Measurements from ENCODE around the gene CALCA.

The CALCA gene

DNA sequence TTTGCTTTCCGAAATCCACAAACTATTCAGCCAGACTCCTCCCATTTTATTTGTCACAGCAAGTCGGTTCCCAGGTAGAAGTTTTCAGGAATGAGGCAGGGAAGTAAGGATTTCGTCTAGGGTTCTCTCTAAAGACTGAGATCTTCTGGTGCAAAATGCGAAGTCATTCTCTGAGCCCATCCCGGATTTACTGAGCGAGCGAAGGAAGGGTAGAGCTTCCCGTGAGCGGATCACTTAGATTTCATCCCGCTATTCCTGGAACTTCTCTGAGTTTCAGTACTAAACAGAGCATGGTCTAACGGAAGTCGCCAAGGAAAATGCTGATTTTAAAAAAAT is 3.1 kb upstream of the CALCA start:
- TF ChIP-seq, protein P1, sequence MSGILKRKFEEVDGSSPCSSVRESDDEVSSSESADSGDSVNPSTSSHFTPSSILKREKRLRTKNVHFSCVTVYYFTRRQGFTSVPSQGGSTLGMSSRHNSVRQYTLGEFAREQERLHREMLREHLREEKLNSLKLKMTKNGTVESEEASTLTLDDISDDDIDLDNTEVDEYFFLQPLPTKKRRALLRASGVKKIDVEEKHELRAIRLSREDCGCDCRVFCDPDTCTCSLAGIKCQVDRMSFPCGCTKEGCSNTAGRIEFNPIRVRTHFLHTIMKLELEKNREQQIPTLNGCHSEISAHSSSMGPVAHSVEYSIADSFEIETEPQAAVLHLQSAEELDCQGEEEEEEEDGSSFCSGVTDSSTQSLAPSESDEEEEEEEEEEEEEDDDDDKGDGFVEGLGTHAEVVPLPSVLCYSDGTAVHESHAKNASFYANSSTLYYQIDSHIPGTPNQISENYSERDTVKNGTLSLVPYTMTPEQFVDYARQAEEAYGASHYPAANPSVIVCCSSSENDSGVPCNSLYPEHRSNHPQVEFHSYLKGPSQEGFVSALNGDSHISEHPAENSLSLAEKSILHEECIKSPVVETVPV (CRISPR knock-in tag; IDR thresholded peaks at IDR 0.05): no peak
- TF ChIP-seq ZFP30 (CRISPR knock-in tag; IDR thresholded peaks at IDR 0.05) (no peak), CSDC2 (CRISPR knock-in tag; IDR thresholded peaks at IDR 0.05) (no peak), ISL1 (CRISPR knock-in tag; IDR thresholded peaks at IDR 0.05) (no peak), TOX (CRISPR knock-in tag; IDR thresholded peaks at IDR 0.05; ENCODE audit: borderline replicate concordance) (no peak), BACH2 (CRISPR knock-in tag; IDR thresholded peaks at IDR 0.05; ENCODE audit: borderline replicate concordance) (no peak), GLIS3 (CRISPR knock-in tag; IDR thresholded peaks at IDR 0.05) (no peak), TCF4 (CRISPR knock-in tag; IDR thresholded peaks at IDR 0.05; ENCODE audit: borderline replicate concordance) (no peak), ZC3H10 (CRISPR knock-in tag; IDR thresholded peaks at IDR 0.05) (no peak), ZNF70 (CRISPR knock-in tag; IDR thresholded peaks at IDR 0.05) (no peak), ARNTL (CRISPR knock-in tag; IDR thresholded peaks at IDR 0.05; ENCODE audit: borderline replicate concordance, low read depth) (no peak), SNAI2 (CRISPR knock-in tag; IDR thresholded peaks at IDR 0.05) (no peak), OSR1 (CRISPR knock-in tag; IDR thresholded peaks at IDR 0.05) (no peak), ZNF565 (CRISPR knock-in tag; conservative IDR thresholded peaks at IDR 0.05; ENCODE audit: low read depth) (no peak)
- TF ChIP-seq, protein P2, sequence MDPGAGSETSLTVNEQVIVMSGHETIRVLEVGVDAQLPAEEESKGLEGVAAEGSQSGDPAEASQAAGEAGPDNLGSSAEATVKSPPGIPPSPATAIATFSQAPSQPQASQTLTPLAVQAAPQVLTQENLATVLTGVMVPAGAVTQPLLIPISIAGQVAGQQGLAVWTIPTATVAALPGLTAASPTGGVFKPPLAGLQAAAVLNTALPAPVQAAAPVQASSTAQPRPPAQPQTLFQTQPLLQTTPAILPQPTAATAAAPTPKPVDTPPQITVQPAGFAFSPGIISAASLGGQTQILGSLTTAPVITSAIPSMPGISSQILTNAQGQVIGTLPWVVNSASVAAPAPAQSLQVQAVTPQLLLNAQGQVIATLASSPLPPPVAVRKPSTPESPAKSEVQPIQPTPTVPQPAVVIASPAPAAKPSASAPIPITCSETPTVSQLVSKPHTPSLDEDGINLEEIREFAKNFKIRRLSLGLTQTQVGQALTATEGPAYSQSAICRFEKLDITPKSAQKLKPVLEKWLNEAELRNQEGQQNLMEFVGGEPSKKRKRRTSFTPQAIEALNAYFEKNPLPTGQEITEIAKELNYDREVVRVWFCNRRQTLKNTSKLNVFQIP (CRISPR knock-in tag; IDR thresholded peaks at IDR 0.05; ENCODE audit: borderline replicate concordance, low read depth): no peak
- TF ChIP-seq, protein P3, sequence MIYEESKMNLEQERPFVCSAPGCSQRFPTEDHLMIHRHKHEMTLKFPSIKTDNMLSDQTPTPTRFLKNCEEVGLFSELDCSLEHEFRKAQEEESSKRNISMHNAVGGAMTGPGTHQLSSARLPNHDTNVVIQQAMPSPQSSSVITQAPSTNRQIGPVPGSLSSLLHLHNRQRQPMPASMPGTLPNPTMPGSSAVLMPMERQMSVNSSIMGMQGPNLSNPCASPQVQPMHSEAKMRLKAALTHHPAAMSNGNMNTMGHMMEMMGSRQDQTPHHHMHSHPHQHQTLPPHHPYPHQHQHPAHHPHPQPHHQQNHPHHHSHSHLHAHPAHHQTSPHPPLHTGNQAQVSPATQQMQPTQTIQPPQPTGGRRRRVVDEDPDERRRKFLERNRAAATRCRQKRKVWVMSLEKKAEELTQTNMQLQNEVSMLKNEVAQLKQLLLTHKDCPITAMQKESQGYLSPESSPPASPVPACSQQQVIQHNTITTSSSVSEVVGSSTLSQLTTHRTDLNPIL (CRISPR knock-in tag; IDR thresholded peaks at IDR 0.05; ENCODE audit: low read depth): no peak
- no peak for ATAC-seq

DNA sequence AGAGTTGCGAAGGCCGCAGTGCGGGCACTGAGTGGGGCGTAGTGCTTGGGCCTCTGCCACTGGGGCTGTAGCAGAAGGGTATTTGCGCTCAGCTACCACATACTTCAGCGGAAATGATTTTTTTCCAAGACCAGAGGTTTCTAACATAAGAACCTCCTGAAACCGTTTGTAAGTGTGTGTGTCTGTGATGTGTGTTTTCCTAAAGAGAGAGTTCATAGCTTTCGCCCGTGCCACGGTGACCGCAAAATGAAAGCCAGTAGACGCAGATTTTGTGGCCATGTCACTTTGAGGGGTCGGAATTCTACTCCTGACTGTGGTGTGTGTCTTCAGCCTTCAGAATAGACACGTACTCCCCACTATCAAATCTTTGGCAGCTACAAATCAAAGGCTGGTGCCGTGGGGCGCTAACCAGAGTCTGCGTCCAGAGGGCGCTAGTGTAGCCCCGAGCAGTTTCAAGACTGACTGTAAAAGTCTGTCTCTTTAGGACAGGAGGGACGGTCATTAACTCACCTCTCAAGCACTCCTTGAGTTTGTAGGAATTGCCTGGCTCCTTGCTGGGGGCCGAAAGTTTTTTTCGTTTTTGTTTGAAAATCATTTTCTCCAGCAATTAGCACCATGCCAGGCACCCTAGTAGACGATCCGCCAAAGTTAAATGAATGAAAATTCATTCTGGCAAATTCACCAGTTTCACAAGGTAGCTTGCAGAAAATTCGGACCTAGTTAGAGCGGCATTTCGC is 2.5 kb upstream of the CALCA start:
- peak; percentile 83 for ATAC-seq

More for the DNA sequence above, 2.5 kb upstream of the CALCA start:
- TF ChIP-seq RARB (CRISPR knock-in tag; IDR thresholded peaks at IDR 0.05) (no peak), TCF4 (CRISPR knock-in tag; IDR thresholded peaks at IDR 0.05; ENCODE audit: borderline replicate concordance) (no peak), ZC3H10 (CRISPR knock-in tag; IDR thresholded peaks at IDR 0.05) (no peak), GLIS3 (CRISPR knock-in tag; IDR thresholded peaks at IDR 0.05) (no peak), ZFP30 (CRISPR knock-in tag; IDR thresholded peaks at IDR 0.05) (no peak), OSR1 (CRISPR knock-in tag; IDR thresholded peaks at IDR 0.05) (no peak), PPARA (CRISPR knock-in tag; IDR thresholded peaks at IDR 0.05; ENCODE audit: borderline replicate concordance) (no peak), ZFP3 (CRISPR knock-in tag; IDR thresholded peaks at IDR 0.05) (no peak), CSDC2 (CRISPR knock-in tag; IDR thresholded peaks at IDR 0.05) (no peak)
- TF ChIP-seq, protein P3 (CRISPR knock-in tag; IDR thresholded peaks at IDR 0.05; ENCODE audit: low read depth): no peak
- TF ChIP-seq, protein P4, sequence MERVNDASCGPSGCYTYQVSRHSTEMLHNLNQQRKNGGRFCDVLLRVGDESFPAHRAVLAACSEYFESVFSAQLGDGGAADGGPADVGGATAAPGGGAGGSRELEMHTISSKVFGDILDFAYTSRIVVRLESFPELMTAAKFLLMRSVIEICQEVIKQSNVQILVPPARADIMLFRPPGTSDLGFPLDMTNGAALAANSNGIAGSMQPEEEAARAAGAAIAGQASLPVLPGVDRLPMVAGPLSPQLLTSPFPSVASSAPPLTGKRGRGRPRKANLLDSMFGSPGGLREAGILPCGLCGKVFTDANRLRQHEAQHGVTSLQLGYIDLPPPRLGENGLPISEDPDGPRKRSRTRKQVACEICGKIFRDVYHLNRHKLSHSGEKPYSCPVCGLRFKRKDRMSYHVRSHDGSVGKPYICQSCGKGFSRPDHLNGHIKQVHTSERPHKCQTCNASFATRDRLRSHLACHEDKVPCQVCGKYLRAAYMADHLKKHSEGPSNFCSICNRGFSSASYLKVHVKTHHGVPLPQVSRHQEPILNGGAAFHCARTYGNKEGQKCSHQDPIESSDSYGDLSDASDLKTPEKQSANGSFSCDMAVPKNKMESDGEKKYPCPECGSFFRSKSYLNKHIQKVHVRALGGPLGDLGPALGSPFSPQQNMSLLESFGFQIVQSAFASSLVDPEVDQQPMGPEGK (CRISPR knock-in tag; IDR thresholded peaks at IDR 0.05; ENCODE audit: borderline replicate concordance): no peak
- TF ChIP-seq, protein P2 (CRISPR knock-in tag; IDR thresholded peaks at IDR 0.05; ENCODE audit: borderline replicate concordance, low read depth): no peak
- TF ChIP-seq, protein P1 (CRISPR knock-in tag; IDR thresholded peaks at IDR 0.05): no peak
- TF ChIP-seq, protein P5, sequence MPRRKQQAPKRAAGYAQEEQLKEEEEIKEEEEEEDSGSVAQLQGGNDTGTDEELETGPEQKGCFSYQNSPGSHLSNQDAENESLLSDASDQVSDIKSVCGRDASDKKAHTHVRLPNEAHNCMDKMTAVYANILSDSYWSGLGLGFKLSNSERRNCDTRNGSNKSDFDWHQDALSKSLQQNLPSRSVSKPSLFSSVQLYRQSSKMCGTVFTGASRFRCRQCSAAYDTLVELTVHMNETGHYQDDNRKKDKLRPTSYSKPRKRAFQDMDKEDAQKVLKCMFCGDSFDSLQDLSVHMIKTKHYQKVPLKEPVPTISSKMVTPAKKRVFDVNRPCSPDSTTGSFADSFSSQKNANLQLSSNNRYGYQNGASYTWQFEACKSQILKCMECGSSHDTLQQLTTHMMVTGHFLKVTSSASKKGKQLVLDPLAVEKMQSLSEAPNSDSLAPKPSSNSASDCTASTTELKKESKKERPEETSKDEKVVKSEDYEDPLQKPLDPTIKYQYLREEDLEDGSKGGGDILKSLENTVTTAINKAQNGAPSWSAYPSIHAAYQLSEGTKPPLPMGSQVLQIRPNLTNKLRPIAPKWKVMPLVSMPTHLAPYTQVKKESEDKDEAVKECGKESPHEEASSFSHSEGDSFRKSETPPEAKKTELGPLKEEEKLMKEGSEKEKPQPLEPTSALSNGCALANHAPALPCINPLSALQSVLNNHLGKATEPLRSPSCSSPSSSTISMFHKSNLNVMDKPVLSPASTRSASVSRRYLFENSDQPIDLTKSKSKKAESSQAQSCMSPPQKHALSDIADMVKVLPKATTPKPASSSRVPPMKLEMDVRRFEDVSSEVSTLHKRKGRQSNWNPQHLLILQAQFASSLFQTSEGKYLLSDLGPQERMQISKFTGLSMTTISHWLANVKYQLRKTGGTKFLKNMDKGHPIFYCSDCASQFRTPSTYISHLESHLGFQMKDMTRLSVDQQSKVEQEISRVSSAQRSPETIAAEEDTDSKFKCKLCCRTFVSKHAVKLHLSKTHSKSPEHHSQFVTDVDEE (CRISPR knock-in tag; IDR thresholded peaks at IDR 0.05): no peak
